NCI-H524 treated with DMSO at 0.1 percent for 48 hours (cell line): Measurements from ENCODE around the gene MRPL34.
A peak's percentile ranks its signal among the peaks of the same experiment; 100 is the strongest.

Experiments
- DNase-seq: peaks from one replicate; lab custom pipeline; 2025; lab: John Stamatoyannopoulos, UW

MRPL34 gene

DNA sequence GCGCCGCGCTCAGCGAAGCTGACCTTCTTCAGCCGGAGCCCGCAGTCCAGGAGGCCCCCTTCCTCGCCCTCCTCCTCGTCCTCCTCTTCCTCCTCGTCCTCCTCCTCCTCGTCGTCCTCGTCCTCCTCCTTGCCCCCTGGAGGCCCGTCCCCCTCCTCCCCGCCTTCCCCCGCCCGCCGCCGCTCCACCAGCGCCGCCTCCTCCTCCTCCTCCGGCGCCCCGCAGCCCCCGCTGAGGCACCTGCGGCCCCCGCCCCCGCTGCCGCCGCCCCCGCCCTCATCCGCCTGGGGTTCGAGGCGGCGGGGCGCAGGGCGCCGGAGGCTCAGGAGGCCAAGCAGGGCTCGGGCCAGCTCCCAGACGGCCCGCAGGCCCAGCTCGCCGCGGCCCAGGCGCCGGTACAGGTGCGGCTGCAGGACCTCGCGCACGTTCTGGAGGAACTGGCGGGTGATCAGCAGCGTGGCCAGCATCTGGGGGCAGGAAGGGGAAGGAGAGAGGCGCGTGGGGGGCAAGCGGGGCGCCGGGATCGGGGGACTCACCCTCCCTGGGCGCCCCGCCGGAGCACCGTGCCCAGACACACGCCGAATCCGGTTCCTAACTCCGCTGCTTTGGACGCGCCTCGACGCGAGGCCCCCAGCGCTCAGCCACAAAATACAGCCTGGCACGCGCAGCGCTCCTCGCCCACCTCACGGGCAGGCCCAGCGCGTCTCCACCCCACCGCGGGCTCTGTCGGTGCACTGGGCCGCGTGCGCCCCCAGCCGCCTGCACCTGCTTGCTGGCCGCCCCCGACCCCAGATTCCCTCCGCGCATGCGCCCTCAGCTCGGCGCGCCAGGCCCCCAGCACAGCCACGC lies 23.1 kb downstream of the MRPL34 start:
- no peak for DNase-seq

DNA sequence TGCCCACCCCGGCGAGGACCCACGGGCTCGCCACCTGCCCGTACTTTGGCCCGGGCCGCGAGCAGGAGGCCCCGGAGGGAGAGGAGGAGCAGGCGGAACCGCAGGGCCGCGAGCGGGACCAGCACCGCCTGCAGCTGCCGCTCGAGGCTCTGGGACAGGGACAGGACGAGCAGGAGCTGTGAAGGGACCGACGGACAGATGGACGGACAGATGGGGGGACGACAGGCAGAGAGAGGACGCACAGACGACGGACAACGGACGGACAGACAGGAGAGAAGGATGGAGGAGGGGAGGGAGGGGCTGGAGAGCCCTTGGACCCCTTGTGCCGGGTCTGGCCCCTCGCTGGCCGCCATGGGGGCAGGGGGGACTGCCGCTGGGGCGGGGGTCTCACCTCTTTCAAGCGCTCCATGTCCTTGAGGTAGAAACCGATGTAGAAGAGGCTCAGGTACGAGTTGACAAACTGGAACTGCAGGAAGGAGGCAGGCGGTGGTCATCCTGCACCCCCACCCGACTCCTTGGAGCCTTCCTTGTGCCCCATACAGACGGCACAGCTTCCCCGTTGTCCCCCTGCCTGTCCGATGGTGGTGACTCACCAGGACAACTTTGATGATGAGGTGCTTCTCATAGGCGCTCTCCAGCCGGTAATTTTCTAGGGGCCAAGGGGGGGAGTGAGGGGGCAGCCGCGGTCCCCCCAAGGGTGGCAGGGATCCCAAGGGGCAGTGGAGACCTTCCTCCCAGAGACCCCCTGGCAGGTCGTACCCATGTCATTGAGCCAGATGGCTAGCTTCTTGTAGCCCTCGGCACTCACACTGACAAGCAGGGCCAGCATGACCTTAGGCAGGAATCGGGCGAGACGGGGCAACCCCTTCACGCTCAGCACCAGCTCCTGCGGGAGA lies 23.9 kb downstream of the MRPL34 start:
- DNase-seq: no peak

GRCh38 chr19:17330262-17331044 lies 24.8 kb downstream of the MRPL34 start:
- no peak for DNase-seq

GRCh38 chr19:17331045-17331558 lies 25.4 kb downstream of the MRPL34 start:
- no peak for DNase-seq

DNA sequence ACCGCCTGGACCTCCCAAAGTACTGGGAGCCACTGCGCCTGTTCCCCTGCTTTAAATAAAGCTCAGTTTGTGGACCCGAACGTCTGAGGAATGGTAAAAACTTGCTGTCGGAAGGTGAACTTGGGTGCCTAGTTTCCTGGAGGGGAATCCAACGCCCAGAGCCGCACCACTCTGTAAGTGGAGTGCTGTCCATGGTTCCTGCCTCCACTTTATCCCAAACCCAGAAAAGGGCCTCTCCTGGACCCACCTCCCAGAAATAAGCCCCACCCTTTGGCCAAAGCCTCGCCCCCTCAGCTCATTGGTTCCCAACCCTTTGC lies 26.6 kb downstream of the MRPL34 start:
- no peak for DNase-seq

- peak; percentile 15 for DNase-seq
Measured at GRCh38 chr19:17332677-17333581, 27.3 kb downstream of the MRPL34 start.

DNA sequence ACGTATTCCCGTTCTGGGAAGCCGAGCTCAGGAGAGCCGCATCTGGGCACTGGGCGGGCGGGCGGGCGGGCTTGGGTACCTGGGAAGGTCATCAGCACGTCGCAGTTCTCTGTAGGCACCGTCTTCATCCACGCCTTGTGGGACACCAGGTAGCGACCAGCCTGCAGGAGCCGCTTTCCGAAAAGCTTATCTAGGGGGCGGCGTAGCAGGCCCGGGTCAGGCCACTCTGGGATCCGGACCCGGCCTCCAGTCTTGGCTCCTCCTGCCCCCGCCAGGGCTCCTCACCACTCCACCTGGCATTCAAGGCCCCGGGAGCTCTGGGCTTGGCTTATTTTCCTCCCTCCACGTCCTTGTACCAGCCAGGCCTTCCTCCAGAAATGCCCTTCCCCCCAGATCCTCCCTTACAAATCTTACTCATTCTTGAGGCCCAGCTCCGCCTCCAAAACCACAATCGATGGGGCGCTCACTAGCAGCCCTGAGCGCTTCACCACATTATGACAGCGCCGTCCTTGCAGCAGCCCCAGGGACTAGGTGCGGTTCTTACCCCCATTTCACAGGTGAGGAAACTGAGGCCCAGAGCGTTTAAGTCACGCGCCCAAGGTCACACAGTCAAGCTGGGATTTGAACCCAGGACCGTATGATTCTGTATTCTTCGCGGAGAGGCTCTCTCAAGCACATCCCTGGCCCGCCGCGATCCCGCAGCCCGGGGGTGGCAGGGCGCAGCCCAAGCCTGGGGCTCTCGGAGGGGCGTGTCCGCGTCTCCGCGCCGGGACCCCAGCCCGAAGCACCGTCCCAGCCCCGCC lies 28.1 kb downstream of the MRPL34 start:
- no peak for DNase-seq

GRCh38 chr19:17334414-17335409 lies 29.0 kb downstream of the MRPL34 start, which contains the start of gene ANO8:
TSS of gene ANO8 (minus strand) at chr19:17334855. CDS start at chr19:17334670, 185 bp downstream.
- peak; percentile 88 for DNase-seq

DNA sequence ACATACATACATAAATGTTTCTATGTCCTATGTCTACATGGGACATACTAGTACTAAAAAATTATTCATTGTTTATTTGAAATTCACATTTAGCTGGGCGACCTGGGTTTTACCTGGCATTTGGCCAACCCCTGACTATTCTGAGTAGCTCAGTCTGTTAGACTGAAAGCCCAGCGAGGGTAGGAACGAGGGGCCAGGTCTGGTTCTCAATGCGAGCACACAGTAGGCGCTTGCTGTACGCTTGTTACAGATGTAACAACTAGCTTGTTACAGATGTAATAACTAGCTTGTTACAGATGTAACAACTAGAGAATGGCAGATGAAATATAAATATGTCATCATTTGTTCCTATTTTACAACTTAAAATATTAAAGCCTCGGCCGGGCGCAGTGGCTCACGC lies 29.9 kb downstream of the MRPL34 start:
- DNase-seq: no peak

- DNase-seq: peak; percentile 99
Measured at GRCh38 chr19:17336872-17337674, 31.4 kb downstream of the MRPL34 start, which contains the start of gene GTPBP3. TSS of gene GTPBP3 (plus strand) at chr19:17337553. CDS start at chr19:17337612, 59 bp downstream.

GRCh38 chr19:17337675-17338432 lies 32.2 kb downstream of the MRPL34 start:
- no peak for DNase-seq

GRCh38 chr19:17338433-17339078 lies 32.9 kb downstream of the MRPL34 start:
- no peak for DNase-seq

DNA sequence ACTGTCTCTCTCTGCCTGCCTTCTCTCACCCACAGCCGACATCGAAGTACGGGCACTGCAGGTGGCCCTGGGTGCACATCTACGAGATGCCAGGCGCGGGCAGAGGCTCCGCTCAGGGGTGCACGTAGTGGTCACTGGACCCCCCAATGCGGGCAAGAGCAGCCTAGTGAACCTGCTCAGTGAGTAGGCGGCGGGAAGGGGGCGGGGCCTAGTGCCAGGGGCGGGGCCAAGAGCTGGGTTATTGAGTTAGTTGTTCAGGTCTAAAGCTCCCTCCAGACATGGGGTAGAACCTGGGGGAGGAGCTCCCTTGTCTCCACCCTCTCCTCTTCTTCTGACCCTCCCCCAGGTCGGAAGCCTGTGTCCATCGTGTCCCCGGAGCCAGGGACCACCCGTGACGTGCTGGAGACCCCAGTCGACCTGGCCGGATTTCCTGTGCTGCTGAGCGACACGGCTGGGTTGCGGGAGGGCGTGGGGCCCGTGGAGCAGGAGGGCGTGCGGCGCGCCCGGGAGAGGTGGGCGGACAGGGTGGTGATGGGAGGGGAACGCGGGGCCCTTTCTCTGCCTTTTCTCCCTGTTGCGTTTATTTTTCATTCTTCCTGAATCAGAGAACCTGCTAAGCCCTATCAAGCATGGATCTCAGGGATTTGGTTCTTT lies 33.5 kb downstream of the MRPL34 start:
- DNase-seq: no peak

DNA sequence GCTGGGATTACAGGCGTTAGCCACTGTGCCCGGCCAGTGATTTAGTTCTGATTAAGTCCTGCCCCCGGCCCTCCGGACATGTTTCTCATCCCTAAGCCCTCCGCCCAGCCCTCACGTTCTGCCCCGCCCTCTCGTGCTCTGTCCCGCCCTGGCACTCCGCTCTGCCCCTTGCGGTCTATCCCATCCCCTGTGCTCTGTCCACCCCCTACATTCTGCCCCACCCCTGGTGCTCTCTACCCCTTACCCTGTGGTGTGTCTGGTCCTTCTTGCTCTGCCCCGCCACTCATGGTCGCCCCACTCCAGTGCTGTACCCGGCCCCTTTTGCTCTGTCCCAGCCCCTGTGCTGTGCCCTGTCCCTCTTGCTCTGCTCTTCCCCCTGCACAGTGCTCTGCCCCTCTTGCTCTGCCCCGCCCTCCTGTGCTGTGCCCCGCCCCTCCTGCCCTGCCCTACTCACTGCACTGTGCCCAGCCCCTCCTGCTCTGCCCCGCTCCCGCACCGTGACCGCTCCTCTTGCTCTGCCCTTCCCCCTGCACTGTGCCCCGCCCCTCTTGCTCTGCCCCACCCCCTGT lies 34.7 kb downstream of the MRPL34 start:
- DNase-seq: no peak

GRCh38 chr19:17340871-17341357 lies 35.2 kb downstream of the MRPL34 start:
- DNase-seq: no peak
